GM18868 (cell line): Measurements from ENCODE around the gene ARHGAP20.

ENCODE experiments used
- ATAC-seq: cut with Tn5 transposase; IDR thresholded peaks from one replicate; pipeline ENCODE4 v1.9.1; 2021; ENCODE audit warnings: mild to moderate bottlenecking, moderate library complexity; ENCODE audit not compliant: unreplicated experiment

ARHGAP20 gene, protein sequence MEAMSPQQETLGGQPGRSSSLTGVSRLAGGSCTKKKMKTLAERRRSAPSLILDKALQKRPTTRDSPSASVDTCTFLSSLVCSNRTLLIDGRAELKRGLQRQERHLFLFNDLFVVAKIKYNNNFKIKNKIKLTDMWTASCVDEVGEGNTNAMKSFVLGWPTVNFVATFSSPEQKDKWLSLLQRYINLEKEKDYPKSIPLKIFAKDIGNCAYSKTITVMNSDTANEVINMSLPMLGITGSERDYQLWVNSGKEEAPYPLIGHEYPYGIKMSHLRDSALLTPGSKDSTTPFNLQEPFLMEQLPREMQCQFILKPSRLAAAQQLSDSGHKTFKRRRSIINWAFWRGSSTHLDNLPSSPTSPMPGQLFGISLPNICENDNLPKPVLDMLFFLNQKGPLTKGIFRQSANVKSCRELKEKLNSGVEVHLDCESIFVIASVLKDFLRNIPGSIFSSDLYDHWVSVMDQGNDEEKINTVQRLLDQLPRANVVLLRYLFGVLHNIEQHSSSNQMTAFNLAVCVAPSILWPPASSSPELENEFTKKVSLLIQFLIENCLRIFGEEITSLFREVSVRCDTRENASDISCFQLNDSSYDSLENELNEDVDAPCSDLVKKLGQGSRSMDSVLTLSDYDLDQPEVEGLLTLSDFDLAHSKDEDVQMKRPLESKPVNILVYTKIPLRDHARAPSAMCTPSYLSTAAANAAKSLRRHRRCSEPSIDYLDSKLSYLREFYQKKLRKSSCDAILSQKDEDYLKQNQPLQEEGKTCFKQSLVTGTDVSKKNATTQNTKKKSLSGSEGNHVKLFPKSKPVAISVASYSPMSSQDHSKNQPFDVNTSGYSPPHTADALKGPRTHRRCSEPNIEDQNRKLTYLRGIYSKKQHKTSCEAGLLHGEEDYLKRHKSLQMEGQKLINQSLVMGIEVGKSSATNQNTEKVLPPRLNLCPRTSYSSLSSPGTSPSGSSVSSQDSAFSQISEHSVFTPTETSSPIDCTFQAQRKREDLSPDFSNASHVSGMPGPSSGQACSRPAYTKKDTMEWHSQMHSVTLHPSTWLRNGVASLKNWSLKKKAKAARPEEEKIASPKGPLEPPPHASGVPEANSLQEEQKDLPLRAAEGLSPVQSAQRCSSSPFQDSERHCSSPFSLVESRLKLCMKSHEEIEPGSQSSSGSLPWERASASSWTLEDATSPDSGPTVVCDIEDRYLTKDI

DNA sequence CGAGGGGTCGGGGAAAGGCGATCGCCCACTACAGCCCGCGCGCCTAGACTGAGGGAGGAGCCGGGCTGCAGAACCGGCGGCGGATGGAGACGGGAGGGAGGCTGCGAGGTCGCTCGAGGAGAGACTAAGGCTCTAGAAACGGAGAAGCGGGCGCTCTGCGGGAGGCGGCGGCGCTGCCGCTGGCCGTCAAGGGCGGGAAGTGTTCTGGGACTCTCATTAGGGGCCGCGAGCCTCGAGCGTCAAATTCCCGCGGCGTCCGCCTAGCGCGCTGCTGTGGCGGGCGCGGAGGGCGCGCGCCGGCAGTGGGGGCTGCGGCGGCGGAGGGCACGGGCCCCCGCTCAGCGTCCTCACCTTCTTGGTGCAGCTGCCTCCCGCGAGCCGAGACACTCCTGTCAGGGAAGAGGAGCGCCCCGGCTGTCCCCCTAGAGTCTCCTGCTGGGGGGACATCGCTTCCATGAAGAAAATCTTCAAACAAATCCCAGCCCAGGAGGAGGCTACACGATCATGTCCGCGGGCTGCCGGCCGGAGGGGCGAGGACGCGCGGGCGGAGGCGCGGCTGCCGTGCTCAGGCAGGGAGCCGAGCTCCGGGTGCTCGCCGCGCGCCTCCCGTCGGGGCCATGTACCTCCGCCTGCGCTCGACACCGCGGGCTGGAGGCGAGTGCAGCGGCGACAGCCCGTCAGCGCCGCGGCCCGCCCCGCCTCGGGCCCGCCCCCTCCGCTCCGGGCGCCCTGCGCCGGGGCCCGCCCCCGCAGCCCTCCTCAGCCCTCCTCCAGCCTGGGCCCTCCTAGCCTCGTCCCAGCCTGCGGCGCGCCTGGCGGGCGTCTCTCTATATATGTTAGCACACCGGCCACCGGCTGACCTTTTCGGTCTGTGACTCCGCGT, at the start of gene ARHGAP20:
Gene ARHGAP20 (minus strand): TSS at position 662 of the 883 bp plus-strand sequence. CDS start 206 bp downstream, at position 456.
- ATAC-seq = peak; percentile 81

DNA sequence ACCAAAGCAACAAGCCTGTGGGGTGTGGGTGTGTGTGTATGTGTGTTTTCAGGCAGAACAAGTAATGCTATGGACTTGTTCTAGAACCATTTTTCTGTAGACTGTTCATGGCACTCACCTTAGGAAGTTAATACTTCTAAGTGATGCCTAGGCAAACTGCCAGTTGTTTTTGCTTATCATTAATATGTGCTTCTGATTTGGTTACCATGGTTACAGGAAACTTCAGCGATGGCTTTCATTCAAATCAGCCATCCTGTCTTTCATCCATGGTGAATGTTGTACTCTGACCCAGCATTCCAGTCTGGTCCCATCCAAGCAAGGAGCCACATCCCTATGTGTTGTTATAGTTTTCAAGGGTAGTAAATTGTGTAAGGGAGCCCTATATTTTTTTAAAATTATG, 49.8 kb upstream of the ARHGAP20 start:
- no peak for ATAC-seq

DNA sequence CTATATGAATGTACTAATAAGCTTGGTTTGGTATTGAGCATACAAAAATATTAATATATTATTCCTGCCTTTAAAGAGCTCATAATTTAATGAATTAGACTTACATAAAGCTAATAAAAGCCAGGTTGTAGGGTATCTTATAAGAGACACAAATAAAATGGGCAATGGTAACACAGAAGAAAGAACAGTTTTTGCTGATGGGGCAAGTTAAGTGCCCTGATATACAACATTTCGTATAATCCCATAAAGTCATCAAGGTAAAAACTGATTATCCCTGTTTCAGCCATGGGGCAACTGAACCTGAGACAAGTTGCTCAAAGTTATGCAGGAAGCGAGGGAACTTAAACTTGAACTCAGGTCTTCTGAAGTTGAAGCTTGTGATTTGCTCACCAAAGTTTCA, 48.9 kb upstream of the ARHGAP20 start:
- no peak for ATAC-seq

DNA sequence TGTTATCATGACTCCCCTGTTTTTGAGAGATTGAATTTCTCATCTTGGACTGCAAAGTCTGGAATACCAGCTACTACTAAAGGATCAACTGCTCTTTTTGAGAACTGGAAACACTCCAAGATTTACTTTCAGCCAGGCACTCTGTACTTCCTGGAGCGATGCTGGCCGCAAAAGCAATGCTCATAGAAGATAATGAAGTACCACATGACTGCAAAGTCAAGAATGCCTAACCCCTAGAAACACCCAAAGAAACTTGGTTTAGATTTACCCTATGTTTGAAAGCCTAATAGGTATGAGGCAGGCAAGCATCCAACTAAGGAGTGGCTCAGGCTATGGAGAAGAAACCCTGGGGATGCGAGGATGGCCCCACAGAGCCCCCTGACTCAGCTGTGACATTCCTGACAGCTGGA, 47.7 kb upstream of the ARHGAP20 start:
- ATAC-seq = no peak

DNA sequence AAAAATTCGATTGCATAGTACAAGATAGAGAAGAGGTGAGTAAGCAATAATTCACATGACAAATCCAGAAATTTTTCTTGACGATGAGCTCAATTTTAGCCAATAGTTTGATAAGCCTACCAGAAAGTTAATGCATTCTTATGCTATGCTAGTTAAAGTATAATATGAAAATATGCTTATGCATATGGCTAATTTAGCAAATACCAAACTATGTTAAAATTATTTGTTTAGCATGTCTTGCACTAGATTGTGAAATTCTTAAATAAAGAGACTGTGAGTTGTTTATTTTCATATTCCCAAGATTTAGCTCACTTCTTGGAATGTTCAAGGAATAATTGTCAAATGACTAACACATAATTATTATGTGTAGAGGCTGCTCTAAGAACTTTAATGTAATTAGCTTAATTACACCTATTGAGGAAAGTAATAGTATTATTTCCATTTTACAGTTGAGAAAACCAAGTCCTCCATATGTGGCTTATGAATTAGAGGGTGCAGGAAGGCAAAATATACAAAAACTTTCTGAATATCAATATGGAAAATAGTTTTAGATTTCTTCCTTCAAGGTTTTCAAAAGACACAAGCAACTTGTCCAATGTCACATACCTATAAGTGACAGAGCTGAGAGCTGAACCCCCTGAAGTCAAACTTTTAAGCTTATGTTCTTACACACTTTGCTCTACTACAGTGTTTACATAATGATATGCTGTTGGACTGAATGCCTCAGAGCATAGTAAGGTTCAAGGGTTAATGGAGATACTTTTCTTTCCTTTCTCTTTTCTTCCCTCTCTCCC, 45.9 kb upstream of the ARHGAP20 start:
- no peak for ATAC-seq

DNA sequence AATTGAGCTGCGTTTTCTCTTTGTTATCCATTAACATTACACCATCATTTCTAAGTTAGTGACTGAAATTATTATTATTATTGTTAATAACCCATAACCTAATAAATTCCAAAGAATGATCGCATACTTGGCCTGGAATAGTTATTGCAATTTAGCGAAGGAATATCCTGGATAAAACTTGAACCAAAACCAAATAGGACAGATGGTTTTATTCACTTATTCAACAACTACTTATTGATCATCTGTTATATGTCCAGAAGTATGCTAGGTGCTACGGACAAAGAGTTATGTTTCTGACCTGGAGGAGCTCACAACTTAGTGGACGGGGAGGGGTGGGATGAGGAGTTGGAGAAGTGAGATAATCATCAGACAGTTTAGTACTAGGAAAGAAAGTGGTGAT, 44.8 kb upstream of the ARHGAP20 start:
- ATAC-seq = no peak

DNA sequence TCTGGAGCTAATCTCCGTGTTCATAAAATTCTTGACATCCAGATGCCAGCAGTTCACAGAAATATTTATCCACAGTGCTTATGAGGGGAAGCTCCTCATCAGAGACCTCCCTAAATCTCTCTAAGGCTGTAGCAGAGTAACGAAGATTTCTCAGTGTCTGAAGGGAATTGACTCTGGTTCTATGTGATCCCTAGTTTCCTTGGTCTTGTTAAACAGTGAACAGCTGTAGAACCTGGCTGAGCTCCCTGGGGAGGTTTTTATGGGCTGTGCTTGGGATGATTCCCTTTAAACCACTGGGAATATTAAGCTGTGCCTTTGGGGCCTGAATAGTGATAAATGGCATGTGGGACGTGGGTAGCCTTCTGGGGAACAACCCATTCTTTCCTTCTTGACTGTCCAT, 43.7 kb upstream of the ARHGAP20 start:
- no peak for ATAC-seq

DNA sequence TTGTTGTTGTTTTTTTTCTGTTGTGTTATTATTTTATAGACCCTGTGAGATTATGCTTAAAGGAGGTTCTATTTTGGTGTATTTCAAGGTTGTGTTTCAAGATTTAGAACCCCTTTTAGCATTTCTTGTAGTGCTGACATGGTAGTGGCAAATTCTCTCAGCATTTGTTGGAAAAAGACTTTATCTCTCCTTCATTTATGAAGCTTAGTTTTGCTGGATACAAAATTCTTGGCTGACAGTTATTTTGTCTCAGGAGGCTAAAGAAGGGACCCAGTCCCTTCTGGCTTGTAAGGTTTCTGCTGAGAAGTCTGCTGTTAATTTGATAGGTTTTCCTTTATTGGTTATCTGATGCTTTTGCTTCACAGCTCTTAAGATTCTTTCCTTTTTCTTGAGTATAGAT, 40.7 kb upstream of the ARHGAP20 start:
- ATAC-seq = no peak

DNA sequence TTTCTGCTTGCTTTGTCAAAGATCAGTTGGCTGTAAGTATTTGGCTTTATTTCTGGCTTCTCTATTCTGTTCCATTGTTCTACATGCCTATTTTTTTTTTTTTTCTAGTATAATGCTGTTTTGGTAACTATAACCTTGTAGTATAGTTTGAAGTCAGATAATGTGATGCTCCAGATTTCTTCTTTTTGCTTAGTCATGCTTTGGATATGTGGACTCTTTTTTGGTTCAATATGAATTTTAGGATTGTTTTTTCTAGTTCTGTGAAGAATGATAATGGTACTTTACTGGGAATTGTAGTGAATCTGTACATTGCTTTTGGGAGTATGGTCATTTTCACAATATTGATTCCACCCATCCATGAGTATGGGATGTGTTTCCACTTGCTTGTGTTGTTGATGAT, 37.9 kb upstream of the ARHGAP20 start:
- ATAC-seq = no peak

DNA sequence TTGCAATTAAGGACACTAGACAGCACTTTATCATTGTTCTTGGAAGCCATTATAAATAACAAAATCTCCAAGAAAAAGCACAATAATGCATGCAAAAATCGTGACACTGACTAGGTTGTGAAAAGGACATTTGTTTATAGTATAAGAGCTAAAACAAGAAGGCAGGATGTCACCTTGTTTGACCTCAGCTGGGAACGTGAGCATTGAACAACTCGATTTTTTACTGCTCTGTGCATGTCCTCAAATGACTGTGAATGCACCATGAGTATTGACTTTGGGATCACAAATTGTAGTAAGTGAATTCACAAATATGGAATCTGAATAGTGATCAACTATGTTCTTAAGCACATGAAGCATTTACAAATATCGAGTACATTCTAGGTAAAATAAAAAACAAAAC, 35.3 kb upstream of the ARHGAP20 start:
- no peak for ATAC-seq

DNA sequence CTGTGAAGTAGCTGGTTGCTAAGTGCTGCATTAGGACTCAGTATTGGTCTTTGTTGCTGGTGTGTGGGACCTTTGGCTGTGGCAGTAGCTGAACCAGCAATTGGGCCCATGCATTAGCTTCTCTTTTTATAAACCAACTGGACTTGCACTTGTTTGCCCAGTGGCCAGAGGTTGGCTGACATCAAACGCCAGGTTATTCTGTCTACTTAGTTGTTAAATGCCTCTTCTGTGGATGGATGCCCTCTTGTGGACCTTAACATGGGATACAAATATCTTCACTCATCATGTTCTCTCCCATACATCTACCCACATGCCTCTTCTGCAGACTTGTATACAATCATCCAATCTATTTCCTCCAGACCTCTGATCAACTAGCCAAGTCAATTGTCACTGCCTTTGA, 26.4 kb upstream of the ARHGAP20 start:
- ATAC-seq = no peak

DNA sequence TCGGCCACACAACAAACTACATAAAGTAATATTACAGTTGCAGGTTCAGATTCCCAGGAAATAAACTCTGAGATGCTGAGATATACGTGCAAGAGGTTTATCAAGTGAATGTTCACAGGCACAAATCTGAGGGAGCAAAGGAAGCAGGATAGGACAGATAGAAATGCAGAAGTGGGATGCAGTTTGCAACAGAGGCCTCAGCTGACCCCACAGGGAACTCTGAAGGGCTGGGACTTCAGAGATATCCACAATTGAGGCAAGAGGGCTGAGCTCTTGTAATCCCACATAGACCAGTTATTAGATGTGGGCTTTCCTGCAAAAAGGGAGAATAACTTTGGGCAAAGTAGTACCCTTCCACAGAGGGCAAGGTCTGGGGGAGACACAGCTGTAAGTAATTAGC, 25.4 kb upstream of the ARHGAP20 start:
- no peak for ATAC-seq

DNA sequence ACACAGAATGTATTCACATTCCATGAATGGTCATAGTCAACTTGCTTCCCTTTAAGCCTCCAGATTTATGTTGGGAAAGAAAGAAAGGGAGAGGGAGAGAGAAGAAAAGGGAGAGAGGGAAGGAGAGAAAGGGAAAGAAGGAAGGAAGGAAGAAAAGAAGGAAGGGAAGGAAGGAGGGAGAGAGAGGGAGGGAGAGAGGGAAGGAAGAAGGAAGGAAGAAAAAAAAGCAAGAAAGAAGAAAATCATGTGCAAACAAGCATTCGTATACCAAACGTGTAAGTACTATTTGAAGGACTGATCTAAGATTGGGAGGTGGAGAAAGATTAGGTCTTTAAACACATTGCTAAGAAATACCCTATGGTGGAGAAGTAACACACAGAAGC, 23.9 kb upstream of the ARHGAP20 start:
- no peak for ATAC-seq

DNA sequence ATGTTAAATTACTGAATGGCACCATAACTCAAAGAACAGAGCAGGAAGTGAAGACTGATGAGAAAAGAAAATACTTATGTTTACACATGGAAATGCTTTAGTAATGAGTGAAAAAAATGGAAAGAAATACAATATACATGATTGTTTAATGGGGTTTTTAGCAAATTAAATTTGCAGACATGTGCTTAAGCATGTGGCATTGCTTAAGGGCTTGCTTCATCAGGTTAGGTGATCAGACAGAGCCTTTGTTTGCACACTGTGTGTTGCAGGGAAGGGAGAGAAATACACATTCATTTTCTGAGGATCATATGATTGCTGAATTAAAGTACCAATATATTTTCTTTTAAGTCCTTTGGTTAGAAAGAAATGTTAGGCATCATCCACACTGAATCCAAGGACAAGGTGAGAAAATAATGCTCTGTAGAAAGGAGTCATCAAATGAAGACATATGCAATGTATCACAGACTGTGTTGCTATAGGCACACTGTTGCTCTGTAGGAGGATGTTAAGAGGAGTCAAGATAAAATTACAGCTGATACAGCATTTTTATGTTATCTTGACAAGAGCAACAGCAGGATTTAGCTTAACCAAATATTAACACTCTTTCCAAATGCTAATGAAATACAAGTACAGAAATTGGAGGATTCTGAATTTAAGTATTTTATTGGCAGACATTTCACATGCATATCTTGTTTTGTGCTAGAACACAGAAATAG, 23.4 kb upstream of the ARHGAP20 start:
- no peak for ATAC-seq

DNA sequence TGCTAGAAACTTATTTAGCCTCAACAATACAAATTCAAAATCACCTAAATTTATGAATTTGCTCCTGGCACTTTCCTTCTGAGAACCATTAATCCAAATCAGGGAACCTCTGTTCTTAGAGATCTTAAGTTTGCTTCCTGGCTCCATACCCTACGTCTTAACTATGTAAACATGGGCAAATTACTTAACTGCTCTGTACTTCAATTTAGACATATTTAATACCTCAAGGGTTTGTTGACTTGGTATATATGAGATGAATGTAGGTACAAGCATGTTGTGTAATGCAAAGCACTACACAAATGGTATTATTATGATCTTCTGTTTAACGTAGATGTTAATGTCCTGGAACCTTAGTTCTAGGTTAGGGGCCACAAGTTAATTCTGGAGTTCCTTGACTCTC, 22.6 kb upstream of the ARHGAP20 start:
- no peak for ATAC-seq

DNA sequence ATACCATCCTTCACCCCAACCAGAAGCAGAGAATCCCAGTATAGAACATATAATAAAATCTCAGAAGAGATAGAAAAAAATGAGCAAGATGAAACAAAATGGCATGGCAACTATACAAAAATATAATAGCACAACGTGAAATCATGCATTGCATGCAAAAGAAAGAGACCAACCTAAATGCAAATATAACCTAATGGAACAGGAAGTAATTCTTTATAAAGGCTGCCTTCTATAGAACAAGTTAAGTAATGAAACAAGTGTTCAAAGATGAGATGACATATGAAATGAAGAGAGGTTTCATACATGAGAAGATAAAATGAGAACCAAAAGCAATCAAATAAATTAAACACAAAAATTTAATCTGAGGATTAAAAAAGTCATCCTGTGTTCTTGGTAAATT, 18.5 kb upstream of the ARHGAP20 start:
- ATAC-seq = no peak

DNA sequence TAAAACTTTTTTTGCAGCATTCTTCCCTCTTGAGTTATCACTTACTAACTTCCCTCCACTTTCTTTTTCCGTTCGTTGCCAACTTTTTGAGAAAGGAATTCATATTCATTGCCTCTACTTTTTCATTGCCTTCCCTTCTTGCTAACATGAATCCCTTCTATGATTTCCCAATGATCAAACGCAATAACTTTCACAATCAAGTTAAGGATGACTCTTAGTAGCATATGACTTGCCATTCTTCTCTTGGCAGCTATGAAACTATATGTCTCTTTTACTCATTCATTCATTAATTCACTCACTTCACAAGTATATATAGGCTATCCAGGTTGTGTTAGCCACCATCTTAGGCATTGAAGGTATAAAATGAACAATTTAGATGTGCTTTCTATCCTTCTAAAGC, 16.6 kb upstream of the ARHGAP20 start:
- no peak for ATAC-seq

DNA sequence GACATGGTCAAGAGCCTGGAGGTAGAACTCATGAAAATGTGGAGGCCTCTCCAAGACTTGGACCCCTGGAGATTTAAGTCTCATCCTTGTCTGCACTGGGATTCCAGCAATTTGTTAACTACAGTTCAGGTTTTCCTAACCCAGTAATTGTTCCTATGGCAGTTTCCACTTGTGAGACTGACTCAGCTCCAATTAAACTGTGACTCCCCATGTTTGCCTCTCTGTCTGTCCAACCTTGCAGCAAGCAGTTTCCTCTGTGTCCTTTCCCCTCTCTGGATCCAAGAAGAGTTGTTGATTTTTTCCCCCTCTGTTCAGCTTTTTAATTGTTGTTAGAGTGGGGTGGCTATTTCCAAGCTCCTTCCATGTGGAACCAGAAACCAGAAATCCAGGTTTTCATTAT, 16.2 kb upstream of the ARHGAP20 start:
- no peak for ATAC-seq

DNA sequence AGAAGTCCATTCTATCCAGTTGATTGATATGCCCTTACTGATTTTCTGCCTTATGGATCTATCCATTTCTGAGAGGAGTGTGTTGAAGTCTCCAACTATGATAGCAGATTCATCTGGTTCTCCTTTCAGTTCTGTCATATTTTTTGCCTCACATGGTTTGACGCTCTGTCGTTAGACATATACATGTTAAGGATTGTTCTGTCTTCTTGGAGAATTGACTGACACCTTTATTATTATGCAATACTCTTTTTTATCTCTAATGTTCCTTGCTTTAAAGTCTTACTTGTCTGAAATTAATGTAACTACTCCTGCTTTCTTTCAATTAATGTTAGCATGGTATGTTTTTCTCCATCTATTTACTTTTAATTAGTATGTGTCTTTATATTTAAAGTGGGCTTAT, 12.1 kb upstream of the ARHGAP20 start:
- ATAC-seq = no peak
